Neural progenitor cell (in vitro differentiated cells): Measurements from ENCODE around the gene SURF2. TPM values are rescaled to one million over a fixed set of nuclear protein-coding genes. Genes with fewer than 3 reads are reported as not detected.
"Not testable (repeated sequence)": the region's sequence is repeated elsewhere in the genome, so short reads cannot be mapped to it uniquely, and the experiment has no call there.

ENCODE experiments used
- DNase-seq: peaks from one replicate; pipeline ENCODE4 v3.0.0-alpha.2; 2016; ENCODE audit warnings: low spot score
- H2AFZ ChIP-seq: fragments of 200-600 bp; sonication (generic); replicated peaks from 2 replicates; pipeline ENCODE4 v1.6.1; 2016; ENCODE audit warnings: antibody characterized with exemption
- H3F3A ChIP-seq: fragments of 200-600 bp; sonication (generic); 2 replicates; pipeline ENCODE4 v1.6.1; 2016; ENCODE audit warnings: antibody characterized with exemption, low read depth
- H3K27ac ChIP-seq: fragments of 200-600 bp; sonication (generic); 2 replicates; pipeline ENCODE4 v1.5.1; 2016; ENCODE audit warnings: mild to moderate bottlenecking
- H3K27me3 ChIP-seq: fragments of 200-600 bp; sonication (generic); 2 replicates; pipeline ENCODE4 v1.6.1; 2016; ENCODE audit warnings: mild to moderate bottlenecking, moderate library complexity
- H3K36me3 ChIP-seq: fragments of 200-600 bp; sonication (generic); 2 replicates; pipeline ENCODE4 v1.5.1; 2016
- H3K4me1 ChIP-seq: fragments of 200-600 bp; sonication (generic); 2 replicates; pipeline ENCODE4 v1.6.1; 2016; ENCODE audit warnings: mixed run types
- H3K4me2 ChIP-seq: fragments of 200-600 bp; sonication (generic); 2 replicates; pipeline ENCODE4 v1.6.1; 2016
- H3K4me3 ChIP-seq: fragments of 200-600 bp; sonication (generic); 2 replicates; pipeline ENCODE4 v1.5.1; 2016
- H3K79me2 ChIP-seq: fragments of 200-600 bp; sonication (generic); 2 replicates; pipeline ENCODE4 v1.6.1; 2016; ENCODE audit warnings: low read depth
- H3K9ac ChIP-seq: fragments of 200-600 bp; sonication (generic); 2 replicates; pipeline ENCODE4 v1.6.1; 2016
- H3K9me3 ChIP-seq: fragments of 200-600 bp; sonication (generic); 2 replicates; pipeline ENCODE4 v1.5.1; 2016; ENCODE audit warnings: low read depth
- H4K20me1 ChIP-seq: fragments of 200-600 bp; sonication (generic); 2 replicates; pipeline ENCODE4 v1.6.1; 2016; ENCODE audit warnings: low read depth
- H3K27ac Mint-ChIP-seq: 3 replicates; pipeline ENCODE4 v1.8.0; 2021; ENCODE audit warnings: mixed read lengths
- H3K27me3 Mint-ChIP-seq: 2 replicates; pipeline ENCODE4 v1.8.0; 2022; ENCODE audit warnings: low read depth, mild to moderate bottlenecking, inconsistent platforms, moderate library complexity, mixed read lengths; ENCODE audit not compliant: insufficient read depth
- H3K36me3 Mint-ChIP-seq: 3 replicates; pipeline ENCODE4 v1.8.0; 2021; ENCODE audit warnings: mixed read lengths
- H3K4me1 Mint-ChIP-seq: 3 replicates; pipeline ENCODE4 v1.8.0; 2021; ENCODE audit warnings: mixed read lengths
- H3K4me3 Mint-ChIP-seq: 3 replicates; pipeline ENCODE4 v1.8.0; 2021; ENCODE audit warnings: mild to moderate bottlenecking, moderate library complexity, mixed read lengths
- H3K9me3 Mint-ChIP-seq: 3 replicates; pipeline ENCODE4 v1.8.0; 2020; ENCODE audit warnings: mixed read lengths
- EZH2 ChIP-seq: fragments of 200-600 bp; sonication (generic); IDR thresholded peaks from 2 replicates; pipeline ENCODE4 v1.6.1; 2017; ENCODE audit warnings: antibody characterized with exemption, mild to moderate bottlenecking, moderate library complexity
- EZH2phosphoT487 ChIP-seq: fragments of 200-600 bp; sonication (generic); IDR thresholded peaks from 2 replicates; pipeline ENCODE4 v1.6.1; 2017; ENCODE audit warnings: antibody characterized with exemption
- total RNA-seq: library from RNA; depleted of rRNA; stranded (reverse); fragments of >200 nt; gene quantifications from 2 replicates; pipeline ENCODE4 v1.2.3, GENCODE V29; 2015; ENCODE audit warnings: low replicate concordance
- TF ChIP-seq, protein P1 (sequence below): fragments of 200-600 bp; sonication (generic); IDR thresholded peaks from 2 replicates; pipeline ENCODE4 v1.5.1; 2017; ENCODE audit warnings: antibody characterized with exemption, mild to moderate bottlenecking

SURF2 gene
- total RNA-seq, 1 donor from 2014 or later = 16.0 TPM

GRCh38 chr9:133374612-133375115, 18.3 kb downstream of the SURF2 start:
- Histone ChIP-seq H3K36me3 (no peaks in the 10 kb centered on the region), H3K4me1 (peaks cover 4% of the 10 kb centered on the region), H3K4me2 (peak overlapping the region; percentile 92), H3F3A (no peaks in the 10 kb centered on the region), H3K9me3 (no peaks in the 10 kb centered on the region), H2AFZ (no peak overlapping the region), H3K79me2 (peaks cover 62% of the 10 kb centered on the region), H3K27me3 (peaks cover 13% of the 10 kb centered on the region), H4K20me1 (peaks cover 60% of the 10 kb centered on the region), H3K27ac (no peak overlapping the region), H3K9ac (peak overlapping the region; percentile 94), H3K4me3 (peak overlapping the region; percentile 99)
- Mint-ChIP-seq H3K4me3 (peak overlapping the region; percentile 99), H3K36me3 (peaks cover 14% of the 10 kb centered on the region), H3K27me3 (peaks cover 4% of the 10 kb centered on the region), H3K4me1 (peaks cover 18% of the 10 kb centered on the region), H3K27ac (peak overlapping the region; percentile 94), H3K9me3 (no peaks in the 10 kb centered on the region)
- TF ChIP-seq, protein P1, sequence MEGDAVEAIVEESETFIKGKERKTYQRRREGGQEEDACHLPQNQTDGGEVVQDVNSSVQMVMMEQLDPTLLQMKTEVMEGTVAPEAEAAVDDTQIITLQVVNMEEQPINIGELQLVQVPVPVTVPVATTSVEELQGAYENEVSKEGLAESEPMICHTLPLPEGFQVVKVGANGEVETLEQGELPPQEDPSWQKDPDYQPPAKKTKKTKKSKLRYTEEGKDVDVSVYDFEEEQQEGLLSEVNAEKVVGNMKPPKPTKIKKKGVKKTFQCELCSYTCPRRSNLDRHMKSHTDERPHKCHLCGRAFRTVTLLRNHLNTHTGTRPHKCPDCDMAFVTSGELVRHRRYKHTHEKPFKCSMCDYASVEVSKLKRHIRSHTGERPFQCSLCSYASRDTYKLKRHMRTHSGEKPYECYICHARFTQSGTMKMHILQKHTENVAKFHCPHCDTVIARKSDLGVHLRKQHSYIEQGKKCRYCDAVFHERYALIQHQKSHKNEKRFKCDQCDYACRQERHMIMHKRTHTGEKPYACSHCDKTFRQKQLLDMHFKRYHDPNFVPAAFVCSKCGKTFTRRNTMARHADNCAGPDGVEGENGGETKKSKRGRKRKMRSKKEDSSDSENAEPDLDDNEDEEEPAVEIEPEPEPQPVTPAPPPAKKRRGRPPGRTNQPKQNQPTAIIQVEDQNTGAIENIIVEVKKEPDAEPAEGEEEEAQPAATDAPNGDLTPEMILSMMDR = no peak
- TF ChIP-seq EZH2phosphoT487 = no peak
- no peak for TF ChIP-seq EZH2
- DNase-seq = no peak

- Histone ChIP-seq H3K79me2 (peaks cover 56% of the 10 kb centered on the region), H3K27me3 (peaks cover 13% of the 10 kb centered on the region), H3K27ac (peak overlapping the region; percentile 91), H3K9me3 (no peaks in the 10 kb centered on the region), H3K9ac (peak overlapping the region; percentile 94), H3K4me1 (peaks cover 4% of the 10 kb centered on the region), H2AFZ (no peak overlapping the region), H3K4me3 (peak overlapping the region; percentile 99), H3K36me3 (no peaks in the 10 kb centered on the region), H4K20me1 (peaks cover 55% of the 10 kb centered on the region), H3F3A (no peaks in the 10 kb centered on the region), H3K4me2 (peak overlapping the region; percentile 92)
- Mint-ChIP-seq H3K4me3 (peak overlapping the region; percentile 99), H3K9me3 (no peaks in the 10 kb centered on the region), H3K27ac (peak overlapping the region; percentile 94), H3K4me1 (peaks cover 15% of the 10 kb centered on the region), H3K27me3 (peaks cover 4% of the 10 kb centered on the region), H3K36me3 (peaks cover 11% of the 10 kb centered on the region)
- TF ChIP-seq EZH2phosphoT487 = no peak
- TF ChIP-seq, protein P1 = peak; percentile 37
- DNase-seq = peak; percentile 49
These were observed 18.9 kb downstream of the SURF2 start for GRCh38 chr9:133375116-133375723.

- H3K4me3 ChIP-seq = peak within 1 kb of the TSS; percentile 99
- H3K4me1 ChIP-seq = peaks cover 4% of the 10 kb centered on the region
- peak; percentile 99 for DNase-seq
- peaks cover 48% of the 10 kb centered on the region for H3K79me2 ChIP-seq
- no peaks in the 10 kb centered on the region for H3F3A ChIP-seq
- peak within 1 kb of the TSS; percentile 91 for H3K27ac ChIP-seq
- H4K20me1 ChIP-seq = peaks cover 47% of the 10 kb centered on the region
- H3K4me2 ChIP-seq = peak within 1 kb of the TSS; percentile 92
- no peaks in the 10 kb centered on the region for H3K9me3 Mint-ChIP-seq
- peak within 1 kb of the TSS; percentile 94 for H3K9ac ChIP-seq
- H3K27me3 Mint-ChIP-seq = peaks cover 4% of the 10 kb centered on the region
- no peaks in the 10 kb centered on the region for H3K9me3 ChIP-seq
- H3K4me1 Mint-ChIP-seq = peaks cover 13% of the 10 kb centered on the region
- H3K36me3 ChIP-seq = no peaks in the 10 kb centered on the region
- H3K4me3 Mint-ChIP-seq = peak within 1 kb of the TSS; percentile 99
- peak within 1 kb of the TSS; percentile 57 for H2AFZ ChIP-seq
- TF ChIP-seq EZH2 (no peak), EZH2phosphoT487 (no peak)
- TF ChIP-seq, protein P1 = no peak
- H3K27ac Mint-ChIP-seq = peak within 1 kb of the TSS; percentile 94
- peaks cover 13% of the 10 kb centered on the region for H3K27me3 ChIP-seq
- H3K36me3 Mint-ChIP-seq = peaks cover 7% of the 10 kb centered on the region
These were observed 19.6 kb downstream of the SURF2 start, which contains the start of the genes STKLD1 and SURF4 for GRCh38 chr9:133375724-133376654. Gene STKLD1, plus strand, starts transcription at chr9:133376366. Its CDS starts 108 bp downstream, at chr9:133376474. Gene SURF4, minus strand, starts transcription at chr9:133376060. Its CDS starts 91 bp downstream, at chr9:133375969.

DNA sequence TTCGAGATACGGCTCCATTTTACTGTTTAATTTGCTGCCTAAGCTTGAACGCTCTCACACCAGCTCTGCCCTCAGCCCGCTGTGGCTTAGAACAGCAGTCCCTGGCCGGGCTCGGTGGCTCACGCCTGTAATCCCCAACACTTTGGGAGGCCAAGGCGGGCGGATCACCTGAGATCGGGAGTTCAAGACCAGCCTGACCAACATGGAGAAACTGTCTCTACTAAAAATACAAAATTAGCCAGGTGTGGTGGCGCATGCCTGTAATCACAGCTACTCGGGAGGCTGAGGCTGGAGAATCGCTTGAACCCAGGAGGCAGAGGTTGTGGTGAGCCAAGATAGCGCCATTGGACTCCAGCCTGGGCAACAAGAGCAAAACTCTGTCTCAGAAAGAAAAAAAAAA, 20.9 kb downstream of the SURF2 start:
- H2AFZ ChIP-seq, H3K9ac ChIP-seq, H3K36me3 ChIP-seq, H3K9me3 ChIP-seq, H3K9me3 Mint-ChIP-seq, H3K27me3 Mint-ChIP-seq, DNase-seq, H3K36me3 Mint-ChIP-seq, H3K4me1 ChIP-seq, H3K27ac Mint-ChIP-seq, H3K4me3 ChIP-seq, H3F3A ChIP-seq, H3K27ac ChIP-seq: not testable (repeated sequence)
- Histone ChIP-seq H3K4me2 (peak overlapping the region; percentile 83), H3K79me2 (peaks cover 36% of the 10 kb centered on the region), H4K20me1 (peaks cover 34% of the 10 kb centered on the region), H3K27me3 (peaks cover 13% of the 10 kb centered on the region)
- peaks cover 13% of the 10 kb centered on the region for H3K4me1 Mint-ChIP-seq
- H3K4me3 Mint-ChIP-seq = peak overlapping the region; percentile 83
